SK-N-SH treated with all-trans-retinoic acid at 6 μM for 48 hours (cell line): ENCODE results near the gene PCED1A.

Experiments used
- ESRRG ChIP-seq: fragments of 250-450 bp; sonication (Bioruptor Pico); IDR thresholded peaks from 2 replicates; pipeline ENCODE4 v1.6.1; 2021; ENCODE audit warnings: mild to moderate bottlenecking
- GLIS3 ChIP-seq: fragments of 250-450 bp; sonication (Bioruptor Pico); IDR thresholded peaks from 2 replicates; pipeline ENCODE4 v1.5.0; 2020; ENCODE audit warnings: mild to moderate bottlenecking, moderate library complexity
- POU6F1 ChIP-seq: fragments of 250-450 bp; sonication (Bioruptor Pico); IDR thresholded peaks from 2 replicates; pipeline ENCODE4 v1.8.0; 2021; ENCODE audit warnings: low read depth, mild to moderate bottlenecking, moderate library complexity, borderline replicate concordance
- TCF4 ChIP-seq: fragments of 250-450 bp; sonication (Bioruptor Pico); IDR thresholded peaks from 2 replicates; pipeline ENCODE4 v1.8.0; 2021; ENCODE audit warnings: mild to moderate bottlenecking, moderate library complexity, borderline replicate concordance
- ZFP3 ChIP-seq: fragments of 250-450 bp; sonication (Bioruptor Pico); IDR thresholded peaks from 2 replicates; pipeline ENCODE4 v1.5.0; 2020; ENCODE audit warnings: mild to moderate bottlenecking, moderate library complexity

- TF ChIP-seq TCF4 (CRISPR knock-in tag): no peak
- no peak for TF ChIP-seq ESRRG
- TF ChIP-seq ZFP3 (CRISPR knock-in tag): 0 out of 2 replicates have a peak, but pooled peaks have one; percentile 64
- no peak for TF ChIP-seq GLIS3
- TF ChIP-seq POU6F1: no peak
These were observed 25.8 kb downstream of the PCED1A start, which contains the start of gene C20orf141 for GRCh38 chr20:2814587-2815051.
